ENCODE measurements around the gene BLCAP.

DNA sequence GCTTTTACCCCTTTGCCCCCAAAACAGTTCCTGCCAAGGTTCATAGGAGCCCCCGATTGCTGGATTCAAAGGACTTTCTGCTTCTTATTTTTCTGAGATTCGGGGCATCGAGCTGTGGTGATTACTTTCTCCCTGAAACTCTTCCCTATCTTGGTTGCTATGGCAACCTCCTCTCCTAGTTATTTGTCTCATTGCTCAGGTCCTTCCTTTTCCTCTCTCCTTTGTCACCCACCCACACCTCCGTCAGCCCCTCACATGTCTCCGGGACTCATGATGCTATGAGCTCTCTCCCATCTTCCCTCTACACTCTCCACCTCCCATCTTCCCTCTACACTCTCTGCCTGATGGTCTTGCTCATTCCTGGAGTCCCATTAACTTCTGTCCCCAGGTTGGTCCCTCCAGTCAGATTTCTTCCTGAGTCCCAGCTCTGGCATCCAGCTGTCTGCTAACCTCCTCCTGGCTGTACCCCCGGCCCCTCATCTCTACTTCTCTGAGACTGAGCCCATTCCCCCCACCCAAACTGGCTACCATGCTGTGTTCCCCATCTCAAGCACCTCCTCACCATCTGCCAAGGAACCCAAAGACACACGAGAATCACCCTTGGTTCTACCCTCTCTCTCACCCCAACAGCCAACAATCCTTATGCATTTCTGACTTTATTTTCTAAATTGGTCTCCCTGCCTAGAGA lies 36.9 kb downstream of the BLCAP start:
- TF ChIP-seq EZH2phosphoT487 (IDR thresholded peaks at IDR 0.05; ENCODE audit: borderline replicate concordance, low read length) = no peak
- TF ChIP-seq, protein P1, sequence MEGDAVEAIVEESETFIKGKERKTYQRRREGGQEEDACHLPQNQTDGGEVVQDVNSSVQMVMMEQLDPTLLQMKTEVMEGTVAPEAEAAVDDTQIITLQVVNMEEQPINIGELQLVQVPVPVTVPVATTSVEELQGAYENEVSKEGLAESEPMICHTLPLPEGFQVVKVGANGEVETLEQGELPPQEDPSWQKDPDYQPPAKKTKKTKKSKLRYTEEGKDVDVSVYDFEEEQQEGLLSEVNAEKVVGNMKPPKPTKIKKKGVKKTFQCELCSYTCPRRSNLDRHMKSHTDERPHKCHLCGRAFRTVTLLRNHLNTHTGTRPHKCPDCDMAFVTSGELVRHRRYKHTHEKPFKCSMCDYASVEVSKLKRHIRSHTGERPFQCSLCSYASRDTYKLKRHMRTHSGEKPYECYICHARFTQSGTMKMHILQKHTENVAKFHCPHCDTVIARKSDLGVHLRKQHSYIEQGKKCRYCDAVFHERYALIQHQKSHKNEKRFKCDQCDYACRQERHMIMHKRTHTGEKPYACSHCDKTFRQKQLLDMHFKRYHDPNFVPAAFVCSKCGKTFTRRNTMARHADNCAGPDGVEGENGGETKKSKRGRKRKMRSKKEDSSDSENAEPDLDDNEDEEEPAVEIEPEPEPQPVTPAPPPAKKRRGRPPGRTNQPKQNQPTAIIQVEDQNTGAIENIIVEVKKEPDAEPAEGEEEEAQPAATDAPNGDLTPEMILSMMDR (IDR thresholded peaks at IDR 0.05; ENCODE audit: low read depth, low read length, poor library complexity, severe bottlenecking) = no peak
